Breast epithelium (tissue), 3 donors: Measurements from ENCODE around the gene UGT1A8.

Source experiments
- CTCF ChIP-seq, 3 donors: fragments of 450-650 bp; IDR thresholded peaks; one replicate each; pipeline ENCODE4 v1.5.1; 2016 to 2017; ENCODE audit warnings: antibody characterized with exemption in 3 of 3, mild to moderate bottlenecking in 3 of 3, moderate library complexity in 3 of 3
- POLR2A ChIP-seq: fragments of 450-650 bp; IDR thresholded peaks from one replicate; pipeline ENCODE4 v1.6.1; 2016; ENCODE audit warnings: antibody characterized with exemption, mild to moderate bottlenecking, moderate library complexity

DNA sequence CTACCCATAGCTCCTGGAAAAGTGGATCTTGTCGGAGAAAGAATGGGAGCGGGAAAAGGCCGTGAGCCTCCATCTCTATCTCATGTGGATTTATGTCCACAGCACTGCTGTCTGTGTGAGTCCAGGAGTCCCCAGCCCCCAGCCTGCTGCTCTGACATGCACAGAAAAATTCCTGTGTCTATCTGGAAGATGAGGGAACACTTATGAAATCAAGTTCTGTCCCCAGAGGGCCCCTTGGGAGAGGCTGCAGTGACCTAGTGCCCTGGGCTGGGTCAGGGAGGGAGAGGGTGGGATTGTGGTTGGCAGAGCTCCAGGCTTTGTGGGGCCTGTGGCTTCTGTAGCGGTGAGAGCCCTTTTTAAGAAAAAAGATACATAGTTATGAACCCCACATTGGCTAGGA lies 199.3 kb downstream of the UGT1A8 start:
- TF ChIP-seq POLR2A (no peak), CTCF (IDR thresholded peaks at IDR 0.05) (no peak)
